Gastroesophageal sphincter (tissue), 4 donors: Measurements from ENCODE around the gene PLEKHM3. TPM values are rescaled to one million over a fixed set of nuclear protein-coding genes. Genes with fewer than 3 reads are reported as not detected.

ENCODE experiments used
- ATAC-seq: fragments of 150-250 bp; one replicate; pipeline ENCODE4 v1.9.1; 2016; ENCODE audit warnings: mild to moderate bottlenecking, moderate library complexity
- H3K27ac ChIP-seq, 4 donors: fragments of 200-600 bp; sonication (generic) in 3 of 4; 1 replicate in 3 of 4; 2 replicates in 1 of 4; pipeline ENCODE4 v1.5.1; 2016 to 2019
- H3K27me3 ChIP-seq: fragments of 200-600 bp; sonication (generic); one replicate; pipeline ENCODE4 v1.5.1; 2019
- H3K36me3 ChIP-seq, 2 donors: fragments of 200-600 bp; sonication (generic); one replicate each; pipeline ENCODE4 v1.5.1; 2019; ENCODE audit warnings: control low read depth in 1 of 2
- H3K4me1 ChIP-seq, 3 donors: fragments of 200-600 bp; sonication (generic); 1 replicate in 2 of 3; 2 replicates in 1 of 3; pipeline ENCODE4 v1.5.1; 2016 to 2019; ENCODE audit warnings: control low read depth in 2 of 3
- H3K4me3 ChIP-seq, 2 donors: fragments of 200-600 bp; sonication (generic); one replicate each; pipeline ENCODE4 v1.5.1; 2019; ENCODE audit warnings: mild to moderate bottlenecking in 1 of 2, moderate library complexity in 1 of 2
- H3K9me3 ChIP-seq, 3 donors: fragments of 200-600 bp; sonication (generic); one replicate each; pipeline ENCODE4 v1.5.1; 2017 to 2019; ENCODE audit warnings: control low read depth in 2 of 3
- CTCF ChIP-seq, 4 experiments: fragments of 200-600 bp in 2 of 4; fragments of 450-650 bp in 2 of 4; sonication (generic) in 1 of 4; IDR thresholded peaks; one replicate each; pipeline ENCODE4 v1.5.1; 2017 to 2019; ENCODE audit warnings: antibody characterized with exemption in 4 of 4, mild to moderate bottlenecking in 2 of 4, moderate library complexity in 2 of 4
- EP300 ChIP-seq: sonication (generic); formaldehyde crosslinking; IDR thresholded peaks from one replicate; pipeline ENCODE4 v1.6.1; 2017; ENCODE audit warnings: antibody characterized with exemption, mild to moderate bottlenecking
- POLR2A ChIP-seq, 2 donors: fragments of 450-650 bp; IDR thresholded peaks; one replicate each; pipeline ENCODE4 v1.6.1; 2017; ENCODE audit warnings: antibody characterized with exemption in 2 of 2, mild to moderate bottlenecking in 2 of 2, moderate library complexity in 1 of 2
- POLR2AphosphoS5 ChIP-seq: sonication (generic); formaldehyde crosslinking; IDR thresholded peaks from one replicate; pipeline ENCODE4 v1.6.1; 2017; ENCODE audit warnings: antibody characterized with exemption
- WGBS, 2 donors: methylation state at CpG; one replicate each; pipeline ENCODE4 v1.1.5; 2018; ENCODE audit warnings: low coverage in 1 of 2; 5-methylcytosine and 5-hydroxymethylcytosine counted together
- total RNA-seq, 4 donors: library from RNA; depleted of rRNA; stranded (reverse); fragments of >200 nt; gene quantifications; one replicate each; pipeline ENCODE4 v1.1.0, GENCODE V29; 2016

PLEKHM3 gene
- total RNA-seq, 4 donors from 2014 or later, result 21.4 to 35.5 (median 29.7) TPM

DNA sequence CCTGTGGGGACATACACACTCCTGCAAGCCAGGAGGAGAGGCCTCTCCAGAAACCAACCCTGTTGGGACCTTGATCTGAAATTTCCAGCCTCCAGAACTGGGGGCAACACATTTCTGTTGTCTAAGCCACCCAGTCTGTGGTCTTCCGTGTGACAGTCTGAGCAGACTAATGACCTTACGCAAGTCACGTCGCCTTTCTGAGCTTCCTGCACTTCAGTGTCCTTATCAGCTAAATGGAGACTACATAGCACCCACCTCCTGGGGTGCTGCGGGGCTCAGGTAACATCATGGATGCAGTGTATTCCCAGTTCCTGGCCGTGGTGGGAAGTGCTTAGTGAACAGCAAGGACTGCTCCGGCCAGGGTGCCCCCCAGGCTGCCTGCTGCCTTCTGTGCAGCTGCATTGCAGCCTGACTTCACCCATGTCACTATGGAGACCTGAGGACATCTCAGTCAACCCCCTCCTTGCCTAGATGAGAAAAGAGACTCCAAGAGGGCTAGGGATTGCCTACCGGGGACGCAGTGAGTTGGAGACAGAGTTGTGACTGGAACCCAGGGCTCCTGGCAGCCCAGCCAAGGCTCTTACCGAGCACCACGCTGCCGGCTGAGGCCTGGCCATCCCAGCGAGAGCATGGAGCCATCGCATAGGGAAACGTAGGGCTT, 194.4 kb downstream of the PLEKHM3 start:
- Histone ChIP-seq H3K27me3 (no peaks in the 10 kb centered on the region), H3K27ac (no peak overlapping the region), H3K4me1 (peaks cover 0 to 15% (median 3%) of the 10 kb centered on the region in 3 donors), H3K36me3 (peaks cover 0 to 14% of the 10 kb centered on the region in 2 donors), H3K4me3 (no peak overlapping the region), H3K9me3 (no peaks in the 10 kb centered on the region)
- ATAC-seq, result no peak
- TF ChIP-seq EP300, result no peak
- TF ChIP-seq POLR2A (IDR thresholded peaks at IDR 0.05), result no peak
- TF ChIP-seq POLR2AphosphoS5, result no peak
- TF ChIP-seq CTCF (IDR thresholded peaks at IDR 0.05), result no peak
- WGBS, 2 donors, result 76 to 100% methylated on average over 2 to 4 of the region's 15 CpGs

GRCh38 chr2:207828361-207829057, 196.8 kb downstream of the PLEKHM3 start:
- Histone ChIP-seq H3K27ac (no peak overlapping the region), H3K4me1 (peaks cover 2 to 36% (median 17%) of the 10 kb centered on the region in 3 donors), H3K27me3 (no peaks in the 10 kb centered on the region), H3K36me3 (peaks cover 0 to 14% of the 10 kb centered on the region in 2 donors), H3K9me3 (no peaks in the 10 kb centered on the region), H3K4me3 (no peak overlapping the region)
- no peak for ATAC-seq
- 87 to 93% methylated on average over 8 to 9 of the region's 12 CpGs for WGBS, 2 donors
- no peak for TF ChIP-seq POLR2A (IDR thresholded peaks at IDR 0.05)
- no peak for TF ChIP-seq POLR2AphosphoS5
- no peak for TF ChIP-seq EP300
- no peak for TF ChIP-seq CTCF (IDR thresholded peaks at IDR 0.05)

DNA sequence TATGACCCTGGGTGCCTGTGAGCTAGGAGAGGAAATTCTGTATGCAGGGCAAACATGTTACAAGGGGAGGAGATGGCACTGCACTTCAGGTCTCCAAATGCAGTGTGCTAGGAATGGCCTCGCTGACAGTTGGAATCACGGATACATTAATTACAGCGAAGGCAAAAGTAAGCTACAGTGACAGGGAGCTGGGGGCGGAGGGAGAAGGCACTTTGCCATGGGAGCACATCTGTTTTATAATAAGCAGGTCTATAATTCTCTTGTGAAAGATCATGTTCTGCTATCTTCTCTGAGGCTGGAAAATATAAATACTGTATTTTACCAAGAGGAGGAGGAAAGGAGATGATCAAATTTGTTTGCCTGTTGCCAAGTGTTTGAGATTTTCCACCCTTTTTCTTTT, 199.3 kb downstream of the PLEKHM3 start:
- ATAC-seq, result peak; percentile 26
- Histone ChIP-seq H3K36me3 (peaks cover 0 to 14% of the 10 kb centered on the region in 2 donors), H3K27me3 (no peaks in the 10 kb centered on the region), H3K27ac (peak overlapping the region; percentile 5 to 84 (median 76)), H3K9me3 (no peaks in the 10 kb centered on the region), H3K4me1 (peaks cover 2 to 39% (median 17%) of the 10 kb centered on the region in 3 donors), H3K4me3 (peak overlapping the region in 1 of 2 donors; percentile 14)
- TF ChIP-seq POLR2AphosphoS5 (peak; percentile 35), EP300 (no peak), POLR2A (IDR thresholded peaks at IDR 0.05) (no peak)
- 27 to 55% methylated on average over 3 to 4 of the region's 4 CpGs for WGBS, 2 donors

- Histone ChIP-seq H3K36me3 (peaks cover 0 to 14% of the 10 kb centered on the region in 2 donors), H3K9me3 (no peaks in the 10 kb centered on the region), H3K4me1 (peaks cover 2 to 43% (median 17%) of the 10 kb centered on the region in 3 donors), H3K27ac (peak overlapping the region; percentile 57 to 84 (median 76)), H3K27me3 (no peaks in the 10 kb centered on the region), H3K4me3 (peak overlapping the region in 1 of 2 donors; percentile 14)
- 26 to 30% methylated on average over 14 to 16 of the region's 17 CpGs for WGBS, 2 donors
- TF ChIP-seq CTCF (IDR thresholded peaks at IDR 0.05), result no peak
- TF ChIP-seq POLR2A (IDR thresholded peaks at IDR 0.05), result no peak
- TF ChIP-seq POLR2AphosphoS5, result peak; percentile 70
- no peak for TF ChIP-seq EP300
- ATAC-seq, result peak; percentile 44
Measured at GRCh38 chr2:207825045-207825954, 200.0 kb downstream of the PLEKHM3 start.

- peaks cover 0 to 14% of the 10 kb centered on the region in 2 donors for H3K36me3 ChIP-seq
- H3K9me3 ChIP-seq, result no peaks in the 10 kb centered on the region
- no peaks in the 10 kb centered on the region for H3K27me3 ChIP-seq
- peaks cover 2 to 55% (median 17%) of the 10 kb centered on the region in 3 donors for H3K4me1 ChIP-seq
- no peak for ATAC-seq
- WGBS, 2 donors, result 82 to 91% methylated on average over 9 to 13 of the region's 13 CpGs
- peak overlapping the region in 3 of 4 donors; percentile 75 to 84 (median 78) for H3K27ac ChIP-seq
- TF ChIP-seq EP300 (no peak), CTCF (IDR thresholded peaks at IDR 0.05) (no peak), POLR2AphosphoS5 (no peak), POLR2A (IDR thresholded peaks at IDR 0.05) (no peak)
- no peak overlapping the region for H3K4me3 ChIP-seq
Measured at GRCh38 chr2:207823865-207824264, 201.5 kb downstream of the PLEKHM3 start.
